MM.1S (cell line): ENCODE data around the gene SS18L1.

ENCODE experiments used
- EZH2 ChIP-seq: fragments of 300-600 bp; sonication (generic); optimal IDR thresholded peaks from 2 replicates; pipeline ENCODE3; 2017; ENCODE audit warnings: low read depth, mild to moderate bottlenecking, antibody characterized with exemption, low read length, mixed read lengths
- EZH2phosphoT487 ChIP-seq: fragments of 300-600 bp; sonication (generic); IDR thresholded peaks from 2 replicates; pipeline ENCODE4 v1.6.1; 2018; ENCODE audit warnings: antibody characterized with exemption, low read length
- TF ChIP-seq, protein P1 (sequence below): fragments of 300-600 bp; sonication (generic); IDR thresholded peaks from 2 replicates; pipeline ENCODE4 v1.5.1; 2016; ENCODE audit warnings: antibody characterized with exemption, low read length, mixed read lengths

DNA sequence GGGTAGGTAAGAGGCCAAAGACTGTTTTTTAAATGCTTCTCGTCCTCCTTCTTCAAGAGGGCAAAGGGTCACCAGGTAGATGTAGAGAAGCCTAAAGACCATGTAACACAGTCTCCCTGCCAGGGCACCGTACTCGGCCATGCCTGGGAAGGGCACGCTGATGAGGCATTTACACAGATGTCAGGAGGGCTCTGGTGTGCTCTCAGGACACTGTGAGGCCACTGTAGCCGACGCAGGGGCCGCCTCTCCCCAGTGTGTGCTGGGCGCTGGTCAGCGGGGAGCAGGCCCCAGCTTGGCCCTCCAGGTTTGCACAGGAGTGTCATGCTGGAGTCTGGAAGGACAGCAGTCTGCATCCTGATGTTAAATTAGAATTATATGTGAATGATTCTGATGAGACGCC, 32.1 kb downstream of the SS18L1 start:
- TF ChIP-seq, protein P1, sequence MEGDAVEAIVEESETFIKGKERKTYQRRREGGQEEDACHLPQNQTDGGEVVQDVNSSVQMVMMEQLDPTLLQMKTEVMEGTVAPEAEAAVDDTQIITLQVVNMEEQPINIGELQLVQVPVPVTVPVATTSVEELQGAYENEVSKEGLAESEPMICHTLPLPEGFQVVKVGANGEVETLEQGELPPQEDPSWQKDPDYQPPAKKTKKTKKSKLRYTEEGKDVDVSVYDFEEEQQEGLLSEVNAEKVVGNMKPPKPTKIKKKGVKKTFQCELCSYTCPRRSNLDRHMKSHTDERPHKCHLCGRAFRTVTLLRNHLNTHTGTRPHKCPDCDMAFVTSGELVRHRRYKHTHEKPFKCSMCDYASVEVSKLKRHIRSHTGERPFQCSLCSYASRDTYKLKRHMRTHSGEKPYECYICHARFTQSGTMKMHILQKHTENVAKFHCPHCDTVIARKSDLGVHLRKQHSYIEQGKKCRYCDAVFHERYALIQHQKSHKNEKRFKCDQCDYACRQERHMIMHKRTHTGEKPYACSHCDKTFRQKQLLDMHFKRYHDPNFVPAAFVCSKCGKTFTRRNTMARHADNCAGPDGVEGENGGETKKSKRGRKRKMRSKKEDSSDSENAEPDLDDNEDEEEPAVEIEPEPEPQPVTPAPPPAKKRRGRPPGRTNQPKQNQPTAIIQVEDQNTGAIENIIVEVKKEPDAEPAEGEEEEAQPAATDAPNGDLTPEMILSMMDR: no peak
- TF ChIP-seq EZH2 (no peak), EZH2phosphoT487 (no peak)
